Measurements from ENCODE around the gene CD3E. TPM values are rescaled to one million over a fixed set of nuclear protein-coding genes. Genes with fewer than 3 reads are reported as not detected.

CD3E gene
- polyA plus RNA-seq (ENCODE audit: insufficient read length): 0.22 TPM
- long read RNA-seq, donor 1: 0 reads
- long read RNA-seq, donor 2: 0 reads
- long read RNA-seq, donor 3: 0 reads
- long read RNA-seq, donor 4: 0 reads
- long read RNA-seq, donor 5: 0 reads
- long read RNA-seq, donor 6: 0 reads
- long read RNA-seq, donor 7: 0 reads
- long read RNA-seq, donor 8: 0 reads

DNA sequence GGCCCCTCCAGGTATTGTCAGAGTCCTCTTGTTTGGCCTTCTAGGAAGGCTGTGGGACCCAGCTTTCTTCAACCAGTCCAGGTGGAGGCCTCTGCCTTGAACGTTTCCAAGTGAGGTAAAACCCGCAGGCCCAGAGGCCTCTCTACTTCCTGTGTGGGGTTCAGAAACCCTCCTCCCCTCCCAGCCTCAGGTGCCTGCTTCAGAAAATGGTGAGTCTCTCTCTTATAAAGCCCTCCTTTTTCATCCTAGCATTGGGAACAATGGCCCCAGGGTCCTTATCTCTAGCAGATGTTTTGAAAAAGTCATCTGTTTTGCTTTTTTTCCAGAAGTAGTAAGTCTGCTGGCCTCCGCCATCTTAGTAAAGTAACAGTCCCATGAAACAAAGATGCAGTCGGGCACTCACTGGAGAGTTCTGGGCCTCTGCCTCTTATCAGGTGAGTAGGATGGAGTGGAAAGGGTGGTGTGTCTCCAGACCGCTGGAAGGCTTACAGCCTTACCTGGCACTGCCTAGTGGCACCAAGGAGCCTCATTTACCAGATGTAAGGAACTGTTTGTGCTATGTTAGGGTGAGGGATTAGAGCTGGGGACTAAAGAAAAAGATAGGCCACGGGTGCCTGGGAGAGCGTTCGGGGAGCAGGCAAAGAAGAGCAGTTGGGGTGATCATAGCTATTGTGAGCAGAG lies at the start of gene CD3E:
Gene CD3E, plus strand, starts transcription at position 163 of the 681 bp plus-strand sequence. Its CDS starts 223 bp downstream, at position 386.
- DNase-seq: no peak

DNA sequence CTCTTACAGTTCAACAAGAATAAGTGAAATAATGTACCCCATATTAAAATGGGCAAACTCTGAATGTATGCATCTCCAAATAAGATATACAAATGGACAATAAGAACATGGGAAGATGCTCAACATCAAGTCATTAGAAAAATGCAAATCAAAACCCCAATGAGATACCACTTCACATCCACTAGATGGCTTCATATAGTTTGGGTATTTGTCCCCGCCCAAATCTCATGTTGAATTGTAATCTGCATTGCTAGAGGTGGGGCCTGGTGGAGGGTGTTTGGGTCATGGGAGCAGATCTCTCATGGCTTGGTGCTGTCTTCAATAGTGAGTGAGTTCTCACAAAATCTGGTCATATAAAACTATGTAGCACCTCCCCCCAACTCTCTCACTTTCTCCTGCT lies 46.1 kb upstream of the CD3E start:
- DNase-seq: no peak

DNA sequence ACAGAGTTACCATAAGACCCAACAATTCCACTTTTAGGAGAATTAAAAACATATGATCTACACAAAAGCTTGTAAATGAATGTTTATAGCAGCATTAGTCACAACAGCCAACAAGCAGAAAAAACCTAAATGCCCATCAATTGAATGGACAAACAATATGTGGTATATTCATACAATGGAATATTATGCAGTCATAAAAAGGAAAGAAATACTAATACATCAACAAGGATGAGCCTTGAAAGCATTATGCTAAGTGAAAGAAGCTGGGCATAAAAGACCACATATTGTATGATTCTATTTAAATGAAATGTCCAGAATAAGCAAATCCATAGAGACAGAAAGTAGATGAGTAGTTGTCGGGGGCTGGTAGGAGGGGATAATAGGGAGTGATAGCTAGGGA lies 45.4 kb upstream of the CD3E start:
- no peak for DNase-seq

DNA sequence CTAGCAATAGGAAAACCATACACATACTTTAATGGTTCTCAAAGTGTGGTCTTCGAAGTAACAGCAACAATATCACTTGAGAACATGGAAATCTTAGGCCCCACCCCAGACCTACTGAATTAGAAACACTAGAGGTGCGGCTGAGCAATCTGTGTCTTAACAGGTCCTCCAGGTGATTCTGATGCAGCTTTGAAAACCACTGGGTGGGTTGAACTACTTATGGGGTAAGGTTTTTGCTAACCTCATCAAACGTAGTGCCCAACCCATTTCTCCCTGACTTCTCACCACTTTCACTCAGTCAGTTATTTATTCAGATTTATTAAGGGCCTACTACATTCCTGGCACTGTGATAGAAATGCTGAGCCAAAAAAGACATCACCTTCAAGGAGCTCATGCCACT lies 44.2 kb upstream of the CD3E start:
- no peak for DNase-seq

DNA sequence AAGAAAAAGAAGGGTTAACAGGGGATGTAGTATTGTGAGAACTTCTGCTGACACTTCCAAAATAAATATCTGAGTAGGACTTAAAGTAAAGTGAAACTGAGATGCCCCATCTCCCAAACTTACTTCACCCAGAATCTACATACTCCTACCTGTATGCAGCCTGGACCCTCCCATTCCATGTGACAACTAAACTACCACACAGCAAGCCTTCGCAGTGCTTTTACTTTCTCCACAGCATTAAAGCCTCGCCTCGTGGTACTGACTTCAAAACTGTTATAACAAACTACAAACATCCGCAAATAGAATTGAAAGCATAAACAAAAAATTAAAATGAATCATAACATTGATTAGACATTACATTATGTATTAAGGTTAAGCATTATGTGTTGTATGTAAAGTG lies 41.4 kb upstream of the CD3E start:
- DNase-seq: no peak

DNA sequence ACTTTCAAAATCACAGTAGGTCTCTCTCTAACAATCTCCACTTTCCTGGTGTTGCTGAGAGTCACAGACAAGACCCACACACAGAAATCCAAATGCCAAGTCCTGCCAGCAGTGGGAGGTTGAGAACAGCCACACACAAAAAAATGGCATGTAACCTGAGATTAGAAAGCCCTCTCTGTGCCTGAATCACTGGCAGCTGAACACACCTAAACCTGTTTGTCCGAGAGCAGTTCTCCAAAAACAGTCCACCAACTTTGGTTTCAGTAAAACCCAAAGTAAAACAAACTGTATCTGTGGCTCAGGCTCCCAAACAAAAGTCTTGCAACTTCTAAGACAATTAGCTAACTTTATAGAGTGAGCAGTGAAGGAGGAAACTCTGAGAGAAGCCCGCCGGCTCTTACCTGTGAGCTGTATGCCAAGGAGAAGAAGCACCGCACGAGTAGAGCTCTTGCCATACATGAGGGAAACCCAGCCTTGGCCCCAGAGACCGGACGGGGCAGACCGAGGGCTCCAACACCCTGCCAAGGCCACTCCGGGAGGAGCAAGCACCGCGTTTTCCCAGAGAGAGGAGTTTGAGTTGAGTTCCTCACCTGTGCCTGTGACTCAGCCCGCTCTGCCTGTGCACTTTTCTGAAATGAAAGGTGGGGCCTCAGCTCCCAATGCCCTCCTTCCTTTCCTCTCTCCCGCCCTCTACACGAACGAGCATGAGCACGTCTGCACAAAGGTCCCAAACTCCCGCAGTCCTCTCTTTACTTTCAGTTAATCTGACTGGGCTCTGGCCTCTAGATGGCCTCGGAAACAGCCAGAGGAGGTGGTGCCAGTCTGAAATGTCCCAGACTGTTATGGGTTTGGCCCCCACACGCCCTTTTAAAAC lies 40.6 kb upstream of the CD3E start, which contains the start of gene MPZL2:
Gene MPZL2, minus strand, starts transcription at position 603 of the 874 bp plus-strand sequence. Its CDS starts 144 bp downstream, at position 459.
- peak; percentile 48 for DNase-seq

DNA sequence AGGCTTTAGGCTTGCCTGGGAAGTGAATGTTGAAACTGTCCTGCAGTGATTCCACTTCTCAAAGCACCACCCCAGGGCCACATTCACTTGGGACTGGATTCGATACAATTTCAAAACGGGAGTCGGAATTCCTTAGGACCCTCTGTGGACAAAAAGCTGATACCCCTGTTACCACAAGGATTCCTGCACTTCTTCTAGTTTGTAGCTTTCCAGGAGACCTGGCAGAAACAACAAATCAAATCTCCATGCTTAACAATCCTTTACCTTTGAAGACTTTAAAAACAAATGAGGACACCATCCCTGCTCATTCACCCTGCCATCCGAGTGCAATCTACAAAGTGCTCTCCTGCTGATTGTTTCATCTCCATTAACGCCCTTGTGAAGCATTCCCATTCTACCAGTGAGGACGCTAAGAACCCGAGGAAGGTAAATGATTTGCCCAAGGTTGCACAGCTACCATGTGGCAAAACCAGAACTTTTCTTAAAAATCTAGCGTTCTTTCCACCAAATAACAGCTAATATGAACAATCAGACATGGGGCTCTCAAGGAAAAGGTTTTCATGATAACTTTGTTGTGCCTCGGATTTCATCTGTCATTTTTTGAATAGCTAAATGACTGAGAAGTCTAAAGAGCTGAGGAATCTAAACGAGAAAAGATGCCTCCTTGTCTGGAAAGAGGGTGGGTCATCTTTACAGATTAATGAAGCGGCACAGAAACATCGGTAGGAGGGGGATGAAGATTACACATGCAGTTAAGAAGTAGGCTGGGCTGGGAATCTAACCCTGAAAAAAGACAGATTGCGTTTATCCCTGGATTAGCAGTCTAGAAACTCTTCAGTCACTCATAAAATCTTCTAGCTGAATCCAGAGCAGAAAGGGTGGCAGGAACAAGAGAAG lies 39.7 kb upstream of the CD3E start:
- DNase-seq: no peak

DNA sequence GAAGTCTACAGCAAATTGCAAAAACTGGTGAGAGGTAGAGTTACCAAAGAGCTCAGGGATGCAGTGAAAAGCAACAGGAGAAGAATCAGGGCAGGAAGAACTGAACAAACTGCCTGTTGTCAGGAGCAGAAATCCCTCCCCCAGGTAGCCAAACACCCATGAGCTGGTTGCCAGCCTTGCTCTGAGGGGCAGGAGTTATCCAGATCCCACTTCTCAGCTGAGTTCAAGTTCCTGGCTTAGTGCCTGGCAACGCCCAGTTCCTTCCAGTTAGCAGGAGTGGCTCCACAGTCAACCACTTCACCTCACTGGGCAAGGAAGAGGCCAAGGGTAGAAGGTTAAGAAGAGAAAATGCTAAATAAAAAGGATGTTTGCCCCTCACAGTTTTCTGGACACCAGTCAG lies 38.6 kb upstream of the CD3E start:
- no peak for DNase-seq

DNA sequence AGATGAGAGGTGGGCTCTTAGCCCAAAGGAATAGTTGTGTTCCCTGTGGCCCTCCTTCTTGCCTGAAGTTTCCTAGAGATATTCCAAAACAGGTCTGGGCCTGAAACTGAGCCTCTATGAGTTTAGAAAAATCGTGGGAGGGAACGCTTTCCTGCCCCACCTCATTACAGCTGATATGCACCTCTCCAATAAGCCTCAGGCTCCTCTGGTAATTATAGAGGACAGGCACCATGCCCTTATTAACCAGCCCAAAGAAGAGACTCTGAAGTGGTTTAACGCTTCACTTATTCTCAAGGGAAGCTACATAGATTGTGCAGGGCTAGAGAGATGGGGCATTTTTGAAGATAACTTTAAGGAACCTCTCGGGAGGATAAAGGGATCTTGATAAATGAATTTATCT lies 37.0 kb upstream of the CD3E start:
- no peak for DNase-seq

DNA sequence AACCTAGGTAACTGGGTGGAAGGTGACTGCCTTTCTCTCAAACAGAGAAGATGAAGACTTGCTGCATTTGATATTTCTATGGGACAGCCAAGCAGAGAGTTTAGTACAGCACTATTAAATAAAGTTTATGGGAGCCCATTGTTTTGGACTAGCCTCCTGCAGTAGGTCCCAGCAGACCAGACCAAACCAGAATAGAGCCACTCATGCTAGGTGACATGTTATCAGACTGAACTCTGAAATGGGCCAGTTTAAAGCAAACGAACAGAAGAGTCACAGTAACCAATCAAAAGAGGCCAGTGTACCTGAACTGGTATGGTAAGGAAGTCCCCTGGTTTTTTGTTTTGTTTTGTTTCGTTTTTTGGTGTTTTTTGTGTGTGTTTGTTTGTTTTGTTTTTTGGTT lies 32.5 kb upstream of the CD3E start:
- no peak for DNase-seq

DNA sequence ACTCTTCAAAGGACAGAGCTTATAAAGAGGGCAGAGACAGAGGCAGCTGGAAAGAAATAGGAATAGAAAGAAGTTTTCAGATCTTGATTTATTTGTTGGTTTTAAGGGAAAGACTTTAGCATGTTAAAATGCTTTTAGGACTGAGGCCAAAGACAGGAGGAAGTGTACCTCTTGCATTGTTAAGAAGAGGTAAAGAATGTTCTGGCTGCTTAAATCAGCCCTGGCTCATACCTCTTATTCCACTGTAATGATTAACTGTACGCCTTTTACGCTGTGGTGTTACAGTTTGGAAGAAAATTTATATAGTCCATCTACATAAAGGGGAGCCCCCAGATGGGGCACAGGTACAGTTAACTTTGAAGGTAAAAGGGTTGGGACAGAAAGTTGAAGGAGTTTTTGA lies 30.3 kb upstream of the CD3E start:
- no peak for DNase-seq

DNA sequence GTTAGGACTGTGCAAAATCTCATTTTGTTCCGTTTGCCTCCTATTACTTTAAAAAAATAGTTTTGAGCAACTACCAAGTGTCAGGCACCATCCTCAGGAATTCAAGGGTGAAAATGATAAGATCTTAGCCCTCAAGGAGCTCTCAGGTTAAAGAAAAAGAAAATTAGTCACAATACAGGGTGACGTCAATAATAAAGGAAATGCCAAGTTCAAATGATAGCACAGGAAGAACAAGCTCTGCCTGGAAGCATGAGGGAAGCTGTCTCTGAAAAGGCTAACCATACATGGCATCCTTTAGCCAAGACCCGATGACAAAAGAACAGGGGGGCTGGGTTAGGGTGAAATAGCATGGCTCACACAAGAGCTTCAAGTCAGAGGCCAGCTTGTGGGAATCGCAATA lies 29.4 kb upstream of the CD3E start:
- no peak for DNase-seq

DNA sequence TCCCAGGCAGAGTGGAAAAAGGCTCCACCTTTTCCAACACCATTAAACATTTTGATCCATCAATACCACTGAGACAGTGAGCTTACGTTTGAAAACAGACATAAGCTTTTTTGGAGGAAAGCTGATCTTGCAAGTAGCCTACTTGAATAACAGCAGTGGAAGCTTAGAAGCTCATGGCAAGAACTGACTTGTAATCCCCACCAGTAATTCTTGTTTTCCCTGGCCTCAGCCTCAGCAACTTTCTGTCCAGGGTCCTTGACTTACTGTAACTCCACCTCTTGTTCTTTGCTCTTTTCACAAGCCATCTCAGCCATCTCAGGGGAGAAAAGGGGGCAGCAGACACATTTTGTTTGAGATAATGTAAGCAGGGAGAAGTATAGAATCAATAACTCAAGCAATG lies 28.1 kb upstream of the CD3E start:
- DNase-seq: no peak

DNA sequence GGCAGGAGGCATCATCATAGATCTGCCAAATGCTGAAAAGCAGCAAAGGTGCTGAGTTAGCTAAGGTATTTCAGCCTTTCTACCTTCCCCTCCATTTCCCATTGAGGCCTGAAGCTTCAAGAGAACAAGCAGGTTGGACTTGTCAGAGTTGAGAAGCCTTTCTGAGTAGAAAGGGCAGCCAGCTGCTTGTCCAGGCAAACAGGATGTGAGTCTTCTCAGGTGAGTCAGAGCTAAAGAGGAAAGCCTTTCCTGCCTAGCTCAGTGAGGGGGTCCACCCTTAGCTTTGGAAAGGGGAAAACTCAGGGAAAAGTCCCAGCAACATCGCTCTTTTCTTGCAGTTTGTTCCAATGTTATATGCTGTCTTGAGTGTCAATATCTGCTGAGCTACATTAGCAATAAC lies 27.2 kb upstream of the CD3E start:
- DNase-seq: no peak

DNA sequence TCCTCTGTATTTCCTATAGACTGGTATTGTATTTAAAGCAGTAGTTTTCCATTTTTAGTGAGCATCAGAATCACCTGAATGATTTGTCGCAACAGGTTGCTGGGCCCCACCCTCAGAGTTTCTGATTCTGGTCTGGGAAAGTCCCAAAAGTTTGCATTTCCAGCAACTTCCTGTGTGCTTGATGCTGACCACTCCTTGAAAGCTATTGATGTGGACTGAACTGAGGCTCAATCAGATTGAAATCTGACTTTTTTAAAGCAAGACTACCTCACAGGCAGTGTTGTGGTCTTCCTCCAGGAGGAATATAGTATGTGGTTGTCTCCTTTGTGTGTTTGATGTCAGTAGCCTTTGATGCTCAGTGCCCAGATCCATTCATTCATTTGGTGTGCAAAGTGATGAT lies 23.2 kb upstream of the CD3E start:
- DNase-seq: no peak

DNA sequence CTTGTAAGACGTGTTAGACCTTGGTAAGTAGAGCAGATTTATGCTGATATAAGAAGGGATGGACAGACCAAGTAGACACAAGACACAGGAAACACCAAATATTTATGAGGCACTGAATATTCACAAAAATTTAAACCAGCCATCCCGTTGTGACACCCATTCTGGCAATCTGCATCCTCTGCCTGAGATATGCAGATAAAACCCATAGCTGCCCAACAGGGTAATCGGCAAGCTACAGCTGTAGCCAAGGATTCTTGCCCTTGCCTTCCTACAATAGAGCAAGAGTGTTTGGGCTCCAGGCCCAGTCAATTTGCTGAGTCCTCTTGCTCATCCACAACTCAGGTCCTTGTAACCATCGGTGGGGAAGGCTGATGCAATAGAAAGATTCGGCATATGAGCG lies 21.9 kb upstream of the CD3E start:
- no peak for DNase-seq

DNA sequence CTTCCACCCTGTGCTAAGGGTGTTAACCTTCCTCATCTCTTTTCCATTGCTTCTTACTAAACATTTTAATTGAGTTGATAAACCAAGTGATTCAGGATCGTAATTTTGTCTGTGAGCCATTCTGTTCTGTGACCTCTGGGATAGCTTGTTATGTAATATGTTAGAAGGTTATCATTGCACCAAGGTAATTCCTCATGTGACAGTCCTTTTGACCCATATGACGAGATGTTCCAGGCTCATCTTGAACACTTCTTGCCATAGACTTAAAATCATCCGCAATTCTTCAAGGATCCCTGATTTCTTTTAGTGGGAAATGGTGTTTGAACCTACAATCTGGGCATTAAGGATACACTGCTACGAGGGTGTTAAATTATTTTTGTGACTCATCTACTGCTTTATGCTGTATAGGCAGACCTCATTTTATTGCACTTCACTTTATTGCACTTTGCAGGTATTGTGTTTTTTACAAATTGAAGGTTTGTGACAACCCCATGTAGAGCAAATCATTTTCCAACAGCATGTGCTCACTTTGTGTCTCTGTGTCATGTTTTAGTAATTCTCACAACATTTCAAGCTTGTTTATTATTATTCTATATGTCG lies 21.4 kb upstream of the CD3E start:
- DNase-seq: no peak

DNA sequence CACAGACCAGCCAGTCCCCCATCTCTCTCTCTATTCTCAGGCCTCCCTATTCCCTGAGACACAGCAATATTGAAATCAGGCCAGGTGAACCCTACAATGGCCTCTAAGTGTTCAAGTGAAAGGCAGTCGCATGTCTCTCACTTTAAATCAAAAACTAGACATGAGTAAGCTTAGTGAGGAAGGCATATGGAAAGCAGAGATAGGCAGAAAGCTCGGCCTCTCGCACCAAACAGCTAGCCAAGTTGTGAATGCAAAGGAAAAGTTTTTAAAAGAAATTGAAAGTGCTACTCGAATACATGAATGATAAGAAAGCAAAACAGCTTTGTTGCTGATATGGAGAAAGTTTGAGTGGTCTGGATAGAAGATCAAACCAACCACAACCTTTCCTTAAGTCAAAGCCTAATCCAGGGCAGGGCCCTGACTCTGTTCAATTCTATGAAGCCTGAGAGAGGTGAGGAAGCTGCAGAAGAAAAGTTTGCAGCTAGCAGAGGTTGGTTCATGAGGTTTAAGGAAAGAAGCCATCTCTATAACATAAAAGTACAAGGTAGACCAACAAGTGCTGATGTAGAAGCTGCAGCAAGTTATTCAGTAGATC lies 20.7 kb upstream of the CD3E start:
- DNase-seq: no peak

DNA sequence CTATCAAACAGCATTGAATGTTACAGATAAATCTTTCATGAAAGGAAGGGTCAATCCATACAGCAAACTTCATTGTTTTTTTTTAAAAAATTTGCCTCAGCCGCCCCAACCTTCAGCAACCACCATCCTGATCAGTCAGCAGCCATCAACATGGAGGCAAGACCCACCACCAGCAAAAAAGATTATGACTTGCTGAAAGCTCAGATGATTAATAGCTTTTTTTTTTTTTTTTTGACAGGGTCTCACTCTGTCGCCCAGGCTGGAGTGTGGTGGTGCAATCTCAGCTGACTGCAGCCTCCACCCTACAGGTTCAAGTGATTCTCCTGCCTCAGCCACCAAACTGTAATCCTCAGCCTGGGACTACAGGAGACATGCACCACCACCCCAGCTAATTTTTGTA lies 18.0 kb upstream of the CD3E start:
- no peak for DNase-seq

DNA sequence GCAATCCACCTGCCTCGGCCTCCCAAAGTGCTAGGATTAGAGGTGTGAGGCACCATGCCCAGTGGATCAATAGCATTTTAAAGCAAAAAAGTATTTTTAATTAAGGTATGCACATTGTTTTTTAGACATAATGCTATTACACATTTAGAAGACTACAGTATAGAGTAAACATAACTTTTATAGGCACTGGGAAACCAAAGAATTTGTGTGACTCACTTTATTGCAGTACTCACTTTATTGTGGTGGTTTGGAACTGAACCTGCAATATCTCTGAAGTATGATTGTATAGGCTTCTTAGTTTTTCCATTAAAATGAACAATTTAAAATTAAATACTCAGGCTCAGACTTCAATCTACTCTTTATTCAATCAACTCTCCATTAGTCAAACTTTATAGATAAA lies 17.5 kb upstream of the CD3E start:
- DNase-seq: no peak

DNA sequence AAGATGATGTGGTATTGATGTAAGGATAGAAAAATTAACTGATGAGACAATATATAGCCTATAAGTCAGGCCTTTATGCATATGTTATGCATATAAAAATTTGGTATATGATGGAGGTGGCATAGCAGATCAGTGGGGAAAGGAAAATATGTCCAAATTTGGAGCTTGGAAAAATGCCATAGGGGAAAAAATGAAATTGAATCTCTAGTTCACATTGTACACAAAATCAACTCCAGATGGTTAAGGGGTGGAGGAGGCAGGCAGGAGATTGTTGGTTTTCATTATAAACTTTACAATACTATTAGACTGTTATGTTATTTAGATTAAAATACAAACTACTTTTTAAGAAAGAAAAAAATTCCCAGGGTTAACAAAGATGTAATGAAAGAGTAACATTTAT lies 15.1 kb upstream of the CD3E start:
- DNase-seq: no peak
